RWPE2 (cell line): Measurements from ENCODE around the gene SP8.

Source experiments
- ATAC-seq: fragments of 200-7000 bp; cut with Tn5 transposase; 3 replicates; pipeline ENCODE4 v1.9.1; 2021; ENCODE audit warnings: low read depth
- DNase-seq: peaks from one replicate; pipeline ENCODE4 v3.0.0-alpha.2; 2020; ENCODE audit warnings: low spot score
- H3K27ac ChIP-seq: fragments of 450-650 bp; 2 replicates; pipeline ENCODE4 v1.5.1; 2017; ENCODE audit warnings: mild to moderate bottlenecking; ENCODE audit not compliant: poor library complexity, severe bottlenecking
- H3K27me3 ChIP-seq: fragments of 250-450 bp; sonication (Bioruptor Pico); 2 replicates; pipeline ENCODE4 v1.5.1; 2021; ENCODE audit warnings: mild to moderate bottlenecking, moderate library complexity; ENCODE audit not compliant: insufficient read depth, poor library complexity, severe bottlenecking
- H3K36me3 ChIP-seq: fragments of 250-450 bp; sonication (Bioruptor Pico); 2 replicates; pipeline ENCODE4 v1.5.1; 2020; ENCODE audit warnings: low read depth, mild to moderate bottlenecking, moderate library complexity
- H3K4me1 ChIP-seq: fragments of 250-450 bp; sonication (Bioruptor Pico); 2 replicates; pipeline ENCODE4 v1.5.1; 2021; ENCODE audit warnings: mild to moderate bottlenecking, moderate library complexity; ENCODE audit not compliant: insufficient read depth, poor library complexity, severe bottlenecking
- H3K4me3 ChIP-seq: fragments of 250-450 bp; sonication (Bioruptor Pico); 2 replicates; pipeline ENCODE4 v1.5.1; 2021; ENCODE audit warnings: mild to moderate bottlenecking, moderate library complexity; ENCODE audit not compliant: severe bottlenecking
- H3K9me3 ChIP-seq: fragments of 250-450 bp; sonication (Bioruptor Pico); 2 replicates; pipeline ENCODE4 v1.5.1; 2021; ENCODE audit warnings: mild to moderate bottlenecking, moderate library complexity; ENCODE audit not compliant: severe bottlenecking
- TF ChIP-seq, protein P1 (sequence below): fragments of 450-650 bp; IDR thresholded peaks from one replicate; pipeline ENCODE4 v1.5.1; 2017; ENCODE audit warnings: mild to moderate bottlenecking, moderate library complexity; ENCODE audit not compliant: poor library complexity, severe bottlenecking

The SP8 gene

DNA sequence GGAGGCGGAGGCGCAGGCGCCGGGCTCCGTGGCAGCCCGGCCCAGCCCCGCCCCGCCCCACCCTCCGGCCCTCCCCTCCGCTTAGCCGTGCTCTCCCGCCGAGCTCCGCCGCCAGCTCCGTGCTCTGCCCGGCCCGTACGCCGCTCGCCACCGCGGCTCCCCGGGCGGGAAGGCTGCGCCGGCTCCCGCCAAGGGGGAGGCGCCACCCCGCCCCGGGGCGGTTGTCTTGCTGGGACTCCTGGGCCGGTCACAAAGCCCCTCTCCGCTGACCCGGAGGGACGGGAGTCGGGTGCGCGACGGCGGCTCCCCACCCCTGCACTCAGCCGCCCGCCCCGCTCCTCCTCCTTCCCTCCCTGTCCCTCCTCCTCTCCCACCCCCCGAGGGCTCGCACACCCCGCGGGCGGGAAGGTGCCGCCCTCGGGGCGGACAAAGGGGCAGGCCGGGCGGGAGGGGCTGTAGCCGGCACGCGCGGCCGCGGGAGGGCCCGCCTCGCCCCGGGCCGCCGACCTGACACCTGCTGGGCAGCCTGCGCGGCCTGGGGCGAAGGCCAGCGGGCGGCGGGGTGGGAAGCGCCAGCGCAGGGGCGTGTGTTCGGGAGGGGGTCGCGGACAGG lies 11.5 kb upstream of the SP8 start:
- H3K9me3 ChIP-seq = no peaks in the 10 kb centered on the region
- peak overlapping the region; percentile 72 for H3K27ac ChIP-seq
- DNase-seq (peak; percentile 61), ATAC-seq (peak; percentile 75)
- peak overlapping the region; percentile 48 for H3K4me3 ChIP-seq
- H3K27me3 ChIP-seq = peaks cover 38% of the 10 kb centered on the region
- H3K4me1 ChIP-seq = no peaks in the 10 kb centered on the region
- TF ChIP-seq, protein P1, sequence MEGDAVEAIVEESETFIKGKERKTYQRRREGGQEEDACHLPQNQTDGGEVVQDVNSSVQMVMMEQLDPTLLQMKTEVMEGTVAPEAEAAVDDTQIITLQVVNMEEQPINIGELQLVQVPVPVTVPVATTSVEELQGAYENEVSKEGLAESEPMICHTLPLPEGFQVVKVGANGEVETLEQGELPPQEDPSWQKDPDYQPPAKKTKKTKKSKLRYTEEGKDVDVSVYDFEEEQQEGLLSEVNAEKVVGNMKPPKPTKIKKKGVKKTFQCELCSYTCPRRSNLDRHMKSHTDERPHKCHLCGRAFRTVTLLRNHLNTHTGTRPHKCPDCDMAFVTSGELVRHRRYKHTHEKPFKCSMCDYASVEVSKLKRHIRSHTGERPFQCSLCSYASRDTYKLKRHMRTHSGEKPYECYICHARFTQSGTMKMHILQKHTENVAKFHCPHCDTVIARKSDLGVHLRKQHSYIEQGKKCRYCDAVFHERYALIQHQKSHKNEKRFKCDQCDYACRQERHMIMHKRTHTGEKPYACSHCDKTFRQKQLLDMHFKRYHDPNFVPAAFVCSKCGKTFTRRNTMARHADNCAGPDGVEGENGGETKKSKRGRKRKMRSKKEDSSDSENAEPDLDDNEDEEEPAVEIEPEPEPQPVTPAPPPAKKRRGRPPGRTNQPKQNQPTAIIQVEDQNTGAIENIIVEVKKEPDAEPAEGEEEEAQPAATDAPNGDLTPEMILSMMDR = no peak
- H3K36me3 ChIP-seq = no peaks in the 10 kb centered on the region; the same call in 1 of the 2 replicates

DNA sequence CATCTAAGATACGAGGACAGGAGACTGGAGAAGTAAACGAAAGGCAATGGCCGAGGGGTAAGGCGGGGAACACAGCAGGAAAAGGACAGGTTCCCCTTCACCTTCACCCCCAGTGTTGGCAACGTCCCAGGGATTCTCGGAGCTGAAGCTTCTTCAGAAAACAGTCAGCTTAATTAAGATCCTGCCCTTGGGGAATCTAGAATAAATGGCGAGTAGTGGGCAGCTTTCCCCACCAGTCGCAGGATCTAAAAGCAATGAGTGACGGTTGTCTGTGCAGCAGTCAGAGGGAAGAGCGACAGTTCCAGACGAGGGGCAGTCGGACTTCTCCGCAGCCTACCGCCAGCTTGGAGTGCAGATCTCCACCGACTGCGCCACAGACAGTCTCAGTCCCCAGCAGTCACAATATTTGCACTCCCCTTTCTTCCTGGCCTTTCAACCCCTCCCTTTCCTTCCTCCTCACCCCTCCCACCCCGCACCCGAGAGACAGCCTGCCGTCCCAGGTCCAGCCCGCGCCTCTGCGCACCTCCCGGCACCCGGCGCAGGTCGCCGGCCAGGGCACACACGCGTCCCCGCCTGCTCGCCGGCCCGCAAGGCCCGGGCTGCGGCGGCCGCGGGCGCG lies 10.9 kb upstream of the SP8 start:
- Histone ChIP-seq H3K4me1 (peaks cover 3% of the 10 kb centered on the region), H3K9me3 (no peaks in the 10 kb centered on the region), H3K27ac (peak overlapping the region; percentile 72), H3K36me3 (no peaks in the 10 kb centered on the region; the same call in 1 of the 2 replicates), H3K4me3 (peak overlapping the region; percentile 48), H3K27me3 (peaks cover 44% of the 10 kb centered on the region)
- ATAC-seq (peak; percentile 40), DNase-seq (no peak)
- TF ChIP-seq, protein P1 = no peak

DNA sequence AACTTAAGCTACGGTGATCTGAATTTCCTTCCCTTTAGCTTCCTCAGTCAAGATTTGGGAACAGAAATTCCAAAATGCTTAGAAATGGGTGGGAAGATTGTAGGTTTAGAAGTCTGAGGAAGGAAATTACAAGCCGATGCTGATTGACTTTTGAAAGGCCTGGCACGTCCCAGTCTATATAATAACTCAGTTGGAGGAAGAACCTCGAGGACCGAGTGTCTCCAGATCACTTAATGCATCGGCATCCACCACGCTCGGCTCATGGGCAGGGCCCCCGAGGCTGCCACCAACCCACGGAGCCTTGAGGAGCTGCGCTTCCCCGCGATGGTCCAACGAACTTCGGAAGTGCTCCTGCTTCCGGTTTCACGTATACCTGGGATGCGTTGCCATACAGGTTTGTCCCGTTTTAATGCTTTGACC lies 10.4 kb upstream of the SP8 start:
- H3K4me1 ChIP-seq = peaks cover 3% of the 10 kb centered on the region

DNA sequence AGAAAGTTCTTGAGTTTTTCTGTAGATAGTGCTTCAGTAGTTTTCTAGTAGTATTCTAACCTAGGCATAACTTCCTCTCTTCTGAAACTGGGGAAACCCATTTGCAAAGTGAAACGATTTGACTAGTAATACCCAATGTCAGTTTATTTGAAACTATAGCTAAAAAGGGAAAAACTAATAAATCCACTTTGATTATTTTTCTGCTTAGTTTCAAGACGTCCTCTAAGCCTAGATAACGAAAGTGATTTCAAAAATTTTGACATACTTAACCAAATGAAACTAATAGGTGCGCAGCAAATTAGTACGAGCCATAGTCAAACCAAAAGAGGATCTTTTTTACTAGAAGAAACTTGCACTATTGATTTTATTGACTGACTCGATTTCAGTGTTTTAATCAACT lies 9.8 kb upstream of the SP8 start:
- TF ChIP-seq, protein P1 = no peak
- H3K9me3 ChIP-seq = no peaks in the 10 kb centered on the region
- H3K4me1 ChIP-seq = peaks cover 3% of the 10 kb centered on the region
- peaks cover 55% of the 10 kb centered on the region for H3K27me3 ChIP-seq
- H3K27ac ChIP-seq = peak overlapping the region; percentile 72
- no peaks in the 10 kb centered on the region; the same call in 1 of the 2 replicates for H3K36me3 ChIP-seq
- peak overlapping the region; percentile 48 for H3K4me3 ChIP-seq
- ATAC-seq (no peak), DNase-seq (no peak)

More for the DNA sequence above, 10.4 kb upstream of the SP8 start:
- H3K4me3 ChIP-seq = peak overlapping the region; percentile 48
- H3K27ac ChIP-seq = peak overlapping the region; percentile 72
- H3K27me3 ChIP-seq = peaks cover 49% of the 10 kb centered on the region
- no peaks in the 10 kb centered on the region; the same call in 1 of the 2 replicates for H3K36me3 ChIP-seq
- TF ChIP-seq, protein P1 = no peak
- no peak for DNase-seq
- no peaks in the 10 kb centered on the region for H3K9me3 ChIP-seq
- ATAC-seq = peak; percentile 5; the same call in 2 of the 3 replicates

DNA sequence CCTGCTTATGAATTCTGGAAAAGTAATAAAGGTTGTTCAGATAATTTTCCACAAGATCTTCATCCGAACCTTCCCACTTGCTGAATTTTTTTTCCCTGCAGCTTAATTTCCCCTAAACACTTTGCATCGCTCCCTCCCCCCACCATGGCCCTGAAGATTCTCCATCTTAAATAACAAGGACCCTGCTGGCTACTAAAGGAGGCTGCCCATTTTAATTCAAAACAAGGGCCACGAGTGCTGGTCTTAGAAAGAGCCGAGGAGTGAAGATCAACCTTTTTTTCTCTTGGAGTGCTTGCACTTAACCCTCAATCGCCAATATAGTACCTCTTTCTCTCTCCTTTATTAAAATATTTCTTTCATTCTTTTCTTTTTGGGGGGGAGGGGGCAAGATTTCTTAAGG lies 9.2 kb upstream of the SP8 start:
- H3K27ac ChIP-seq = peak overlapping the region; percentile 72
- TF ChIP-seq, protein P1 = no peak
- DNase-seq (no peak), ATAC-seq (no peak)
- H3K9me3 ChIP-seq = no peaks in the 10 kb centered on the region
- H3K4me3 ChIP-seq = peak overlapping the region; percentile 48
- H3K27me3 ChIP-seq = peaks cover 61% of the 10 kb centered on the region
- no peaks in the 10 kb centered on the region; the same call in 1 of the 2 replicates for H3K36me3 ChIP-seq
- peaks cover 3% of the 10 kb centered on the region for H3K4me1 ChIP-seq
